HG02763 (cell line): ENCODE results near the gene HMSD.

Source experiments
- ATAC-seq: cut with Tn5 transposase; IDR thresholded peaks from one replicate; pipeline ENCODE4 v1.9.1; 2021; ENCODE audit warnings: mild to moderate bottlenecking, moderate library complexity; ENCODE audit not compliant: unreplicated experiment

HMSD gene

GRCh38 chr18:63986885-63987284, 37.8 kb downstream of the HMSD start:
- ATAC-seq, result no peak

GRCh38 chr18:63987743-63988142, 38.6 kb downstream of the HMSD start:
- no peak for ATAC-seq

- ATAC-seq, result no peak
These were observed 43.6 kb downstream of the HMSD start for GRCh38 chr18:63992751-63993150.

- ATAC-seq, result no peak
These were observed 45.8 kb downstream of the HMSD start for GRCh38 chr18:63994783-63995399.

GRCh38 chr18:63997041-63997440, 47.9 kb downstream of the HMSD start:
- no peak for ATAC-seq

GRCh38 chr18:63997606-63998005, 48.5 kb downstream of the HMSD start:
- ATAC-seq, result no peak

- no peak for ATAC-seq
These were observed 50.8 kb downstream of the HMSD start for GRCh38 chr18:63999871-64000270.

GRCh38 chr18:64002581-64002980, 53.5 kb downstream of the HMSD start:
- ATAC-seq, result no peak

GRCh38 chr18:64009305-64009704, 60.2 kb downstream of the HMSD start:
- no peak for ATAC-seq
